NT2/D1 (cell line): ENCODE data around the gene FABP1.

Source experiments
- SUZ12 ChIP-seq: IDR thresholded peaks from 2 replicates; pipeline ENCODE4 v1.6.1; 2011; ENCODE audit not compliant: insufficient read length, insufficient read depth; ENCODE audit errors: extremely low read depth
- ZNF274 ChIP-seq: IDR thresholded peaks from 2 replicates; pipeline ENCODE4 v1.6.1; 2011; ENCODE audit warnings: mild to moderate bottlenecking, low read depth, low read length

- TF ChIP-seq SUZ12 (no peak), ZNF274 (no peak)
Measured at GRCh38 chr2:88087073-88087472, 40.8 kb downstream of the FABP1 start.
